GM13976 (cell line): Measurements from ENCODE around the gene CD2BP2.

Experiments used
- DNase-seq: peaks from one replicate; pipeline ENCODE4 v3.0.0; 2012; ENCODE audit warnings: low spot score
- in situ Hi-C: fragments of 300-500 bp; cut with MboI; formaldehyde crosslinking; loops from one replicate; pipeline ENCODE4 v1.12.0; 2022; ENCODE audit warnings: low sequenced_read_pairs, mixed read lengths, inconsistent platforms; ENCODE audit not compliant: unreplicated experiment
- TF ChIP-seq, protein P1 (sequence below): IDR thresholded peaks from 2 replicates; pipeline ENCODE4 v1.5.1; 2012; ENCODE audit warnings: borderline replicate concordance, mild to moderate bottlenecking; ENCODE audit not compliant: insufficient read depth; ENCODE audit errors: extremely low read depth, missing control alignments, control extremely low read depth

Gene CD2BP2

DNA sequence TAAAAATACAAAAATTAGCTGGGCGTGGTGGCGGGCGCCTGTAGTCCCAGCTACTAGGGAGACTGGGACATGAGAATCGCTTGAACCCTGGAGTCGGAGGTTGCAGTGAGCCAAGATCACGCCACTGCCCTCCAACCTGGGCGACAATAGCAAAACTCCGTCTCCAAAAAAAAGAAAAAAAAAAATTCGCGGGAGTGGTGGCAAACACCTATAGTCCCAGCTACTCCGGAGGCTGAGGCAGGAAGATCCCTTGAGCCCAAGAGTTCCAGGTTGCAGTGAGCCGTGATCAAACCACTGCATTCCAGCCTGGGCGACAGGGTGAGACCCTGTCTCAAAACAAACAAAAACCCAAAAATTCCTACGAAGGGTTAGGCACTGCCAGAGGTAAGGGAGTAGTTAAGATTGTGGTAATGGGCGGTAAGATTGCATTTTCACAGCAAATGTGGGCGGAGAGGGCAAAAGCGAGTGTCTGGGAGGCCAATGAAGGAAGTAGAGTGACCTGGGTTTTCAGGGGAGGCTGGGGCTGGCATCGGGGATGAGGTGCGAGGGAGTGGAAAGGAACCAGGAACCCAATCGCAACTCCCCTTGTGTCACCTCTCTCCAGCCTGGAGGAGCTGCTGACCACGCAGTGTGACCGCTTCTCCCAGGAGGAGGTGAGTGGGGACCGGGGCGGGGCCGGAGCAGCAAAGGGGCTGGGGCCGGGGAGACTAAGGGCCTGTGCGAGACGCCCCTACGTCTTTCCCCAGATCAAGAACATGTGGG, 22.1 kb upstream of the CD2BP2 start:
- in situ Hi-C loops, result no loop called here
- no peak for DNase-seq
- TF ChIP-seq, protein P1, sequence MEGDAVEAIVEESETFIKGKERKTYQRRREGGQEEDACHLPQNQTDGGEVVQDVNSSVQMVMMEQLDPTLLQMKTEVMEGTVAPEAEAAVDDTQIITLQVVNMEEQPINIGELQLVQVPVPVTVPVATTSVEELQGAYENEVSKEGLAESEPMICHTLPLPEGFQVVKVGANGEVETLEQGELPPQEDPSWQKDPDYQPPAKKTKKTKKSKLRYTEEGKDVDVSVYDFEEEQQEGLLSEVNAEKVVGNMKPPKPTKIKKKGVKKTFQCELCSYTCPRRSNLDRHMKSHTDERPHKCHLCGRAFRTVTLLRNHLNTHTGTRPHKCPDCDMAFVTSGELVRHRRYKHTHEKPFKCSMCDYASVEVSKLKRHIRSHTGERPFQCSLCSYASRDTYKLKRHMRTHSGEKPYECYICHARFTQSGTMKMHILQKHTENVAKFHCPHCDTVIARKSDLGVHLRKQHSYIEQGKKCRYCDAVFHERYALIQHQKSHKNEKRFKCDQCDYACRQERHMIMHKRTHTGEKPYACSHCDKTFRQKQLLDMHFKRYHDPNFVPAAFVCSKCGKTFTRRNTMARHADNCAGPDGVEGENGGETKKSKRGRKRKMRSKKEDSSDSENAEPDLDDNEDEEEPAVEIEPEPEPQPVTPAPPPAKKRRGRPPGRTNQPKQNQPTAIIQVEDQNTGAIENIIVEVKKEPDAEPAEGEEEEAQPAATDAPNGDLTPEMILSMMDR, result no peak

DNA sequence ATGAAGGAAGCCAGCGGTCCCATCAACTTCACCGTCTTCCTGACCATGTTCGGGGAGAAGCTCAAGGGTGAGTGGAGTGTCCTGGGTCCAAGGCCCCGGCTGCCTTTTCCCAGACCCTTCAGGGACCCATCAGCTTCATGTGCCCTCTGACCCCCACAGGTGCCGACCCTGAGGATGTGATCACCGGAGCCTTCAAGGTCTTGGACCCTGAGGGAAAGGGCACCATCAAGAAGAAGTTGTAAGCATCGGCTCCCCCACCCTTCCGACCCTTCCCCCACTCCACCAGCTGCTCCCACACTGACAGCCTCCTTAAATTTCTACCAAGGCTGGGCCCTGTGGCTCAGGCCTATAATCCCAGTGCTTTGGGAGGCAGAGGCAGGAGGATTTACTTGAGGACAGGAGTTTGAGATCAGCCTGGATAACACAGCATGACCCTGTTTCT, 21.4 kb upstream of the CD2BP2 start:
- in situ Hi-C loops, result no loop called here
- DNase-seq, result no peak
- TF ChIP-seq, protein P1, result no peak

DNA sequence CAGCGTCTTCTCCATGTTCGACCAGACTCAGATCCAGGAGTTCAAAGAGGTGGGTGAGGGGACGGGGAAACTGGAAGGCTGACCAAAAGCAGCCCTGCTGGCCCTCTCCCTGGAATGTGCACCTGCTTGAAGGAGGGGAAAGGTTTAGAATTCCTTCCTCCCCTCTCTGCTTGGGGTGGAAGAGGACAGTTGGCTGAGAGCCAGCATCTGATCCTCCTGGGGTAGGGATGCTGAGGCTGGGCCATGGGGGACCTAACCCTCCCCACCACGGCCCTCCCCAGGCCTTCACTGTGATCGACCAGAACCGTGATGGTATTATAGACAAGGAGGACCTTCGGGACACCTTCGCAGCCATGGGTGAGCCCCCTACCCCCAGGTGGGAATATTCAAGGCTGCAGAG, 20.8 kb upstream of the CD2BP2 start:
- DNase-seq, result no peak
- in situ Hi-C loops, result no loop called here
- TF ChIP-seq, protein P1, result no peak

DNA sequence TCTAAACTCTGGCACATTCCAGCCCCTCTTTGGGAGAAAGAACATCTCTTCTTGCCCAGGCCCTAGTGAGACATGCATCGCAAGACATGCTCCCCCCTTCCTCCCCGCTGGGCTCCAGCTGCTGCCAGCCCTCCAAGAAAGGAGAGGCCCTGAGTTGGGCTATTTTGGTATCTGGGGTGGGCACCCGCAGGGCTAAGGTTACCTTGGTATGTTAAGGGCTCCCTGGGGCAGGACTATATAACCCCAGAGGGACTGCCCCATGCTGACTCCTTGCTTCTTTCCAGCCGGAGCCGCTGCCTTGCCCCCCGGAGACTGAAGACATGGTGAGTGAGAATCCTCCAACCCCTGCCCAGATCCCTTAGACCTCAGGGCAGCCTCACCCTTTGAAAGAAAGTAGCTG, 19.4 kb upstream of the CD2BP2 start, which contains the start of gene MYL11:
Gene MYL11 (plus strand): TSS at position 265 of the 400 bp plus-strand sequence. CDS start 56 bp downstream, at position 321.
- in situ Hi-C loops, result no loop called here
- TF ChIP-seq, protein P1, result no peak

DNA sequence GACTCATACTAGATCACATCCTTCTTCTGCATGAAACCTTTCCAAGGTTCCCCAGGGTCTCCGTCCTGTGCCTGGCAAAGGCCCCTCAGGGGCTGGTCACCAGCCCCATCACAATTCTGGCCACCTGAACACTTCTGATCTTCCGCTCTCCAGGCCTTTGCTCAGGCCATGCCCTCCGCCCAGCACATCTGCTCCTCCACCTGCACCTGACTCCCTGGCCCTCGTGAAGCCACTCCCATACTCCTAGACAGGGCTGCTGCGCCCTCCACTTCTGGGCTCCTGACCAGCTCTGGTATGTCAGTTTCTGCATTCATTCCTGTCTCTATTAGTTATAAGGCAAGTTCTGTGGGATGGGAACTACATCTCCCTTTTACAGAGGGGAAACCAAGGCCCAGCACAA, 17.6 kb upstream of the CD2BP2 start:
- TF ChIP-seq, protein P1, result no peak
- no peak for DNase-seq
- in situ Hi-C loops, result no loop called here

More for the DNA sequence above, 19.4 kb upstream of the CD2BP2 start, which contains the start of gene MYL11:
- DNase-seq, result no peak

DNA sequence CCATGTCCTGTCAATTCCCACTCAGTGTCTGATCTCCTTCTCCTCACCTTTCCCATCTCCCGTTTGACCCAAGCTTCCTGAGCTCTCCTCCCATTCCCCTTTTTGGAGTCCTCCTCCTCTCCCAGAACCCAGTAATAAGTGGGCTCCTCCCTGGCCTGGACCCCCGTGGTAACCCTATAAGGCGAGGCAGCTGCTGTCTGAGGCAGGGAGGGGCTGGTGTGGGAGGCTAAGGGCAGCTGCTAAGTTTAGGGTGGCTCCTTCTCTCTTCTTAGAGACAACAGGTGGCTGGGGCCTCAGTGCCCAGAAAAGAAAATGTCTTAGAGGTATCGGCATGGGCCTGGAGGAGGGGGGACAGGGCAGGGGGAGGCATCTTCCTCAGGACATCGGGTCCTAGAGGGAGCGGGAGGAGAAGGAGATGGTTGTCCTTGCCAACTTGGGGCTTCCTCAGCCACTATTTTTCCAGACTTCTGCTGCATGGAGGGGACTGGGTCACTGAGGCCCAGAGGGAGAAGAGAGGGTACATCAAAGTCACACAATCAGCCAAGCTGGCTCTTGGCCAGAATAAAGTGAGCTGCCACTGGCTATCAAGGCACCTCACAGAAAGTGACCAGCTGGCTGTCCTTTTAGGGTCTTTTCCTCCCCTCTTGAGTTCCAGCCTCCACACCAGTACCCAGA, 17.1 kb upstream of the CD2BP2 start:
- no peak for DNase-seq
- in situ Hi-C loops, result no loop called here
- TF ChIP-seq, protein P1, result no peak
